ENCODE results near the gene KCNK2.
A peak's percentile ranks its signal among the peaks of the same experiment; 100 is the strongest.

KCNK2 gene

DNA sequence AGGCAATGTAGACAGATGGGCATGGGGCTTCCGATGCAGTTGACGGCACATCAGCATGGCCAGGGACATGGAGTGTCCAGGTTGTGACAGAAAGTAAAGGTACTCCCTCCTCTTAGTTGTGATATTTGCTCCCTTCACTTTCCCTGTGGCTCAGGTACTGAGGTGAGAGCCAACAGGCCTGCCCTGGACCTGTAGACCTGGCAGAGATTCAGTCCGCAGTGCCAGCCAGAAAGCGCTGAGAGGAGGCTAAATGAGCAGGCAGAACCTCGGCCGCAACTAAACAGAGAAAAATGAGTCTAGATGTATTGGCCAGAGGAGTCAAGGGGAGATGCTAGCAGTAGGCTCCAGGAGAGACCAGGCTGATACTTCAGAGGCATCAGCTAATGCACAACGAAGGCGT is 22.6 kb upstream of the KCNK2 start:
- Histone ChIP-seq H3K4me3 (ENCODE audit: low read depth, low read length) (no peak overlapping the region), H3K27ac (no peak overlapping the region), H3K36me3 (replicated peaks) (no peaks in the 10 kb centered on the region), H3K27me3 (replicated peaks) (no peaks in the 10 kb centered on the region)
- DNase-seq = no peak
- TF ChIP-seq CTCF (IDR thresholded peaks at IDR 0.05; ENCODE audit: low read depth, low read length, missing control alignments) = no peak
- in situ Hi-C loops (cut with HindIII; ENCODE audit: low pct_ligation_motif_present, low sequenced_read_pairs) = no loop called here

- no peak overlapping the region for H3K4me3 ChIP-seq (ENCODE audit: low read depth, low read length)
- in situ Hi-C loops (cut with HindIII; ENCODE audit: low pct_ligation_motif_present, low sequenced_read_pairs) = no loop called here
- H3K36me3 ChIP-seq (replicated peaks) = no peaks in the 10 kb centered on the region
- H3K27ac ChIP-seq = no peak overlapping the region
- no peaks in the 10 kb centered on the region for H3K27me3 ChIP-seq (replicated peaks)
- TF ChIP-seq CTCF (IDR thresholded peaks at IDR 0.05; ENCODE audit: low read depth, low read length, missing control alignments) = no peak
- DNase-seq = no peak
Observed at GRCh38 chr1:215064327-215064726, 18.2 kb upstream of the KCNK2 start.

DNA sequence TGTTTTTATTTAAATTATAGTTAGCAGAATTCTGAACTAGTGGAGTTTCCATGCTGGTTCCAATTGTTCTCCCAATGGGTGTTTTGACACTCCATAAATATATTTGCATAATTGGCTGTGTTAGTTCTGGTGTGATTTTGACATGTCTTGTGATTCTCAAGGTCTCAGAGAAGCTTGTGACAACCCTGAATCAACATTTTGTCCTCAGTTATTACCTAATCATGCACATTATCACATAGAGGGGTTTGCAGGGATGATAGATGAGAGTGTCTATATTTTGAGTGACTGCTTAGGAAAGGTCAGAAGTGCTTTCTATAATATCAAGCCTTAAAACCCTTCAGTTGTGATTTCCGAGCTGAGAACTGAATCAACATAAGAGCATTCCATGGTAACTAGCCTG is 11.5 kb upstream of the KCNK2 start:
- H3K27me3 ChIP-seq (replicated peaks) = no peaks in the 10 kb centered on the region
- no peak for DNase-seq
- H3K4me3 ChIP-seq (ENCODE audit: low read depth, low read length) = no peak overlapping the region
- TF ChIP-seq CTCF (IDR thresholded peaks at IDR 0.05; ENCODE audit: low read depth, low read length, missing control alignments) = no peak
- H3K36me3 ChIP-seq (replicated peaks) = no peaks in the 10 kb centered on the region
- no peak overlapping the region for H3K27ac ChIP-seq
- in situ Hi-C loops (cut with HindIII; ENCODE audit: low pct_ligation_motif_present, low sequenced_read_pairs) = no loop called here

- H3K27me3 ChIP-seq (replicated peaks) = no peaks in the 10 kb centered on the region
- DNase-seq = peak; percentile 45
- H3K27ac ChIP-seq = no peak overlapping the region
- no peaks in the 10 kb centered on the region for H3K36me3 ChIP-seq (replicated peaks)
- in situ Hi-C loops (cut with HindIII; ENCODE audit: low pct_ligation_motif_present, low sequenced_read_pairs) = no loop called here
- no peak overlapping the region for H3K4me3 ChIP-seq (ENCODE audit: low read depth, low read length)
- TF ChIP-seq CTCF (IDR thresholded peaks at IDR 0.05; ENCODE audit: low read depth, low read length, missing control alignments) = peak; percentile 78
Observed at GRCh38 chr1:215076322-215076721, 6.2 kb upstream of the KCNK2 start.

DNA sequence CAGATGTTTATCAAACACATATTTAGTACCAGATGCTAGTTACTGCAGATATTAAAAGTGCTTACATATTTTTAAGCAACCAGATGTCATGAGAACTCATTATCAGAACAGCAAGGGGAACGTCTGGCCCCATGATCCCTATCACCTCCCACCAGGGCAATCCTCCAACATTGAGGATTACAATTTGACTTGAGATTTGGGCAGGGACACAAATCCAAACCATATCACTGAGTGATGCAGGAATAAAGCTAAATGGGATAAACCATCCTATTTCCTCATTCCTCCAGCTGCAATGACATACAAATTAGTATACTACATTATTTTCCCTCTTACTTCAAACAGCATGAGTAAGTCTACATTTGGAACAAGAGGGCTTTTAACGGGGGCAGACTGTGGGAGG is 3.1 kb upstream of the KCNK2 start:
- Histone ChIP-seq H3K27ac (no peak overlapping the region), H3K4me3 (ENCODE audit: low read depth, low read length) (no peak overlapping the region), H3K27me3 (replicated peaks) (no peaks in the 10 kb centered on the region), H3K36me3 (replicated peaks) (no peaks in the 10 kb centered on the region)
- in situ Hi-C loops (cut with HindIII; ENCODE audit: low pct_ligation_motif_present, low sequenced_read_pairs) = no loop called here
- no peak for TF ChIP-seq CTCF (IDR thresholded peaks at IDR 0.05; ENCODE audit: low read depth, low read length, missing control alignments)
- no peak for DNase-seq

GRCh38 chr1:215081661-215082531 is 641 bp upstream of the KCNK2 start:
- H3K4me3 ChIP-seq (ENCODE audit: low read depth, low read length) = peak overlapping the region; percentile 68
- no peaks in the 10 kb centered on the region for H3K27me3 ChIP-seq (replicated peaks)
- DNase-seq = no peak
- no peak for TF ChIP-seq CTCF (IDR thresholded peaks at IDR 0.05; ENCODE audit: low read depth, low read length, missing control alignments)
- no peaks in the 10 kb centered on the region for H3K36me3 ChIP-seq (replicated peaks)
- H3K27ac ChIP-seq = no peak overlapping the region
- in situ Hi-C loops (cut with HindIII; ENCODE audit: low pct_ligation_motif_present, low sequenced_read_pairs) = no loop called here
